ENCODE measurements around the gene GPR37L1. TPM values are rescaled to one million over a fixed set of nuclear protein-coding genes. Genes with fewer than 3 reads are reported as not detected.
A peak's percentile ranks its signal among the peaks of the same experiment; 100 is the strongest.

GPR37L1 gene
- total and polyA plus RNA-seq, 10 of the 15 experiments (the other 5 are each of a cell fraction or from before 2014, with no cell fraction given): under 0.01 to 0.08 (median 0.02) TPM; not detected in 5

DNA sequence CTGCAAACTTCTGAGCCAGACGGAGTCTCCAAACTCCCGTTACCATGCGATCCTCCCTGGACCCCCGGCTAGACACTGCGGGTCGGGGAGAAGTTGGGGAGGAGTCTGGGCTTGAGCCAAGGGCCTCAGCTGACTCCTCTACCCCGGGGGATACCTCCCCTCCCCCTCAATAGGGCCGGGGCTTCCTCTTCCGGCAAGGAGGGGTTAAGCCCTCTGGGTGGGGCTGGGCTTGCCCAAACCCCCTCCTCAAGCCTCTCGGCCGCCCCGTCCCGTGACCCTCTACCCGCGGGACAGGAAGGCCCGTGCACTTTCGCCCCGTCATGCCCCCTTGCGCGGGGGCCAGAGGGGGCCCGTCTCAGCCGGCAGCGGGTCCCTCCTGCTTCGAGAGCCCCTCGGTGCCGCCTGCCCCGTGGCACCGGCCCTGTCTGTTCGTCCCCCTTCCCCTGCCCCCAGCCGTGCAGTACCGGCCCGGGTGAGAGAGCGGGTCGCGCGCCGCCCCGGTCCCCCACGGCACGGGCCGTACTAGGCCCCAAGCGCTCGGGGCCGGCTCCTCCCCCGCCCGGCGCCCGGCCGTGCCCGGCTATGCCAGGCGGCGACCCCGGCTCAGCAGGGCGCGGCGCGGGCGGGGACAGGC, 21.2 kb downstream of the GPR37L1 start (continued):
- TF ChIP-seq IKZF2 (IDR thresholded peaks at IDR 0.05) (no peak; a peak in 1 of 4 replicates), SIX5 (IDR thresholded peaks at IDR 0.05; ENCODE audit: low read depth, low read length, severe bottlenecking) (no peak), ZNF592 (IDR thresholded peaks at IDR 0.05) (no peak), POLR2A (IDR thresholded peaks at IDR 0.05; ENCODE audit: low read depth, low read length) (peak; percentile 55; the same call in 1 of the 2 replicates), NFYA (IDR thresholded peaks at IDR 0.05; ENCODE audit: borderline replicate concordance, low read depth, low read length) (no peak), RCOR1 (conservative IDR thresholded peaks at IDR 0.05; ENCODE audit: low read depth, low read length) (no peak), ATF3 (IDR thresholded peaks at IDR 0.05; ENCODE audit: borderline replicate concordance, extremely low read depth, low read depth, low read length) (no peak), ZNF274 (IDR thresholded peaks at IDR 0.05; ENCODE audit: insufficient read depth, insufficient read length) (no peak), MYC (IDR thresholded peaks at IDR 0.05; ENCODE audit: insufficient read depth, insufficient read length, insufficient replicate concordance, low read length, severe bottlenecking) (no peak), FOXK2 (IDR thresholded peaks at IDR 0.05) (no peak), LARP7 (IDR thresholded peaks at IDR 0.05) (no peak), RAD21 (IDR thresholded peaks at IDR 0.05; ENCODE audit: insufficient read depth, low read depth, low read length) (no peak), EGR1 (IDR thresholded peaks at IDR 0.05; ENCODE audit: borderline replicate concordance in 1 of 2, low read depth in 2 of 2, low read length in 2 of 2) (0 out of 3 replicates have a peak, but pooled peaks of 1 of the 2 experiments have one; percentile 33), ZBTB40 (IDR thresholded peaks at IDR 0.05; ENCODE audit: borderline replicate concordance) (no peak; the same call in 1 of the 2 replicates)
